ENCODE data around the gene WDR70. TPM values are rescaled to one million over a fixed set of nuclear protein-coding genes. Genes with fewer than 3 reads are reported as not detected.

The WDR70 gene
- total RNA-seq, 4 donors from 2014 or later: 24.7 to 200 (median 29.9) TPM

- Histone ChIP-seq H3K27ac (no peak overlapping the region), H3K9me3 (no peaks in the 10 kb centered on the region), H3K27me3 (no peaks in the 10 kb centered on the region), H3K4me1 (peaks cover 0 to 17% (median 4%) of the 10 kb centered on the region in 4 donors), H3K4me3 (no peak overlapping the region), H3K36me3 (no peaks in the 10 kb centered on the region)
- WGBS, 2 donors (ENCODE audit: low coverage in 1 of 2): 62 to 64% methylated on average over 3 to 4 of the region's 4 CpGs
- intact Hi-C loops (cut with DNase I; ENCODE audit: low total_unique reads) (no loop called here), in situ Hi-C loops (cut with MboI; ENCODE audit: low pct_ligation_motif_present in 1 of 4, low pct_unique_long_range_greater_than_20kb in 1 of 4, low sequenced_read_pairs in 3 of 4) (no loop called here)
- TF ChIP-seq EP300 (IDR thresholded peaks at IDR 0.05; ENCODE audit: low read depth) (no peak), CTCF (IDR thresholded peaks at IDR 0.05) (no peak), POLR2A (IDR thresholded peaks at IDR 0.05) (no peak)
- DNase-seq: no peak
Observed at GRCh38 chr5:37735649-37736347, 356.7 kb downstream of the WDR70 start.

DNA sequence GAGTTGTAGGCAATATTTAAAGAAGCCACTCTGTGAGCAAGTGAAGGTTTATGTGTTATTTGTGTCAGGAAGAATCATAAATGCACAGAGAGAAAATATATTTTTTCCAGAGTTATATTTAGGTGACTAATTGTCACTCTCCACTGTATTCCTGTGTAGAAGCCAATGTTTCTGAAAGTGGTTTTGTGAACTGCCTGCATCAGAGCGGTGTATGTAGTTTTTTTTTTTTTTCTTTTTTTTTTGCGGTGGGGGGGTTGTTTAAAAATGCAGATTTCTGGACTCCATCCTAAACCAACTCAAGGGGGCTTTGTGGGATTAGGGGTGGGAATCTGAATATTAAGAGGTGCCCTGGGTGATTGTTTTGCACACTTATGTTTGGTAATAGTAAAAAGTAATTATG lies 357.3 kb downstream of the WDR70 start:
- DNase-seq: no peak
- in situ Hi-C loops (cut with MboI; ENCODE audit: low pct_ligation_motif_present in 1 of 4, low pct_unique_long_range_greater_than_20kb in 1 of 4, low sequenced_read_pairs in 3 of 4) (no loop called here), intact Hi-C loops (cut with DNase I; ENCODE audit: low total_unique reads) (no loop called here)
- Histone ChIP-seq H3K9me3 (no peaks in the 10 kb centered on the region), H3K4me3 (no peak overlapping the region), H3K4me1 (peaks cover 0 to 17% (median 4%) of the 10 kb centered on the region in 4 donors), H3K27me3 (no peaks in the 10 kb centered on the region), H3K36me3 (no peaks in the 10 kb centered on the region), H3K27ac (no peak overlapping the region)
- 82 to 90% methylated on average over 2 of the region's 2 CpGs for WGBS, 2 donors (ENCODE audit: low coverage in 1 of 2)
- no peak for TF ChIP-seq EP300 (IDR thresholded peaks at IDR 0.05; ENCODE audit: low read depth)
- no peak for TF ChIP-seq POLR2A (IDR thresholded peaks at IDR 0.05)
- no peak for TF ChIP-seq CTCF (IDR thresholded peaks at IDR 0.05)
- TF ChIP-seq POLR2AphosphoS5 (IDR thresholded peaks at IDR 0.05): no peak

DNA sequence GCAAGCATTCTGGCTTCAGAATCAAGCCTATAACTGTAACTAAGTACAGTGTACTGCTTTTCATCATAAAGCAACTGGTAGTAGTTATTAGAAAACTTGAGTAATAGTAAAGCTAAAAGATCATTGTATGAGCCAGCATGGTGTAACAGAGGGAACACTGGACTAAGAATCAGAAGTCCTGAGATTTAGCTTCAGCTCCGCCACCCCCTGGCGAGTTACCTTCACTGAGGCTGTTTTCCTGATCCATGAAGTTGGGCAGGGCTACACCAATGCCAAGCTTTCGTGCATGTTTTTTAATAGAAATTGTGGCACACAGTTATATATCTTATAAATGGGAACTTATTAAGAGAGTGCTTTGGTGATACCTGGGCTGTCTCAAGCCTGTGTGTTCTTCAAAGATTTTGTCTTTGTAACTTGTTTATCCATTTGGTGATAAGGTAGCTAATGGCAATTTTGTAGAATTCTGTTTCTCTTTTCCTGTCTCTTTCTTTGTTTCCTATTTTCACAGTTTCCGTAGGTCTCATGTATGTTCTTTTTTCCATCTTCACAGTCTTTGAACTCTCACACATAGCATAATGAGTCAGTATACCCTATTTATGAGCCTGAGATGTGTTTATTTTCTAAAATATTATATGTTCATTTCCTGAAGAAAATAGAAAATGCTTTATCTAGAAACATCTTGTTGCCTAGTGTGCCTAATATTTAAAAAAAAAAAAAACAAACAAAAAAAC lies 358.4 kb downstream of the WDR70 start:
- in situ Hi-C loops (cut with MboI; ENCODE audit: low pct_ligation_motif_present in 1 of 4, low pct_unique_long_range_greater_than_20kb in 1 of 4, low sequenced_read_pairs in 3 of 4) (no loop called here), intact Hi-C loops (cut with DNase I; ENCODE audit: low total_unique reads) (no loop called here)
- Histone ChIP-seq H3K4me3 (no peak overlapping the region), H3K27me3 (no peaks in the 10 kb centered on the region), H3K4me1 (peaks cover 0 to 17% (median 4%) of the 10 kb centered on the region in 4 donors), H3K27ac (no peak overlapping the region), H3K36me3 (no peaks in the 10 kb centered on the region), H3K9me3 (no peaks in the 10 kb centered on the region)
- DNase-seq: no peak
- no peak for TF ChIP-seq CTCF (IDR thresholded peaks at IDR 0.05)
- no peak for TF ChIP-seq POLR2AphosphoS5 (IDR thresholded peaks at IDR 0.05)
- TF ChIP-seq POLR2A (IDR thresholded peaks at IDR 0.05): no peak
- TF ChIP-seq EP300 (IDR thresholded peaks at IDR 0.05; ENCODE audit: low read depth): no peak
- WGBS, 2 donors (ENCODE audit: low coverage in 1 of 2): 83 to 93% methylated on average over 4 of the region's 4 CpGs

DNA sequence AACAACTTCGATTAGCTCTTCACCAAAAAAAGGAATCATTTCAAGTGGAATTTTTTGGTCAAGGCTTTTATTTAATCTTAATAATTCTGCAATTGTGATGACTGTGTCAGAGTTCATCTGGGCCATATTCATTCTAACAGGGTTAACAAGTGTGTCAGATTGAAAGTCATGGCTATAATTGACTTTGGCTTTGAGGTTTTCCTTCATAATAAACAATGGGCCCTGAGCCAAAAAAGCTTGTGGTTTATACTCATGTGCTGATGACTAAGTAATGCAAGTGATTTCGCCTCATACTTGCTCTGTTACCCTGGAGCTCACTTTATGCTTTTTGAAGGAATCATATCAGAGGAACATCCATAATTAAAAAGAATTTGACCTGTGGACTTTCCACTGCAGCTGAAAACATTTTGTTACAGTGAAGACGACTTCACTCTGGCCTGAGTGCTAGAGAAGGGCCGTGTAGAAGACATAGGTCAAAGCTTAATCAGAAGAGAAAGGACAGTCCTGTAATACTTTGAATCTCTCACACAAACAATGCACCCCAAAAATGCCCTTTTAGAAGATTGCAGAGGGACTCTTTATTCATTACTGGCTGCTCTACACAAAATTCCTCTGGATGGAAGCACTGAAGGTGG lies 359.1 kb downstream of the WDR70 start:
- intact Hi-C loops (cut with DNase I; ENCODE audit: low total_unique reads) (no loop called here), in situ Hi-C loops (cut with MboI; ENCODE audit: low pct_ligation_motif_present in 1 of 4, low pct_unique_long_range_greater_than_20kb in 1 of 4, low sequenced_read_pairs in 3 of 4) (no loop called here)
- H3K36me3 ChIP-seq: no peaks in the 10 kb centered on the region
- no peak for DNase-seq
- peaks cover 0 to 17% (median 4%) of the 10 kb centered on the region in 4 donors for H3K4me1 ChIP-seq
- H3K4me3 ChIP-seq: no peak overlapping the region
- TF ChIP-seq POLR2AphosphoS5 (IDR thresholded peaks at IDR 0.05) (peak in 1 of 3 donors; percentile 28), POLR2A (IDR thresholded peaks at IDR 0.05) (no peak)
- H3K27ac ChIP-seq: peak overlapping the region in 2 of 4 donors; percentile 27 to 37
- 53 to 83% methylated on average over 2 to 4 of the region's 4 CpGs for WGBS, 2 donors (ENCODE audit: low coverage in 1 of 2)
- H3K9me3 ChIP-seq: no peaks in the 10 kb centered on the region
- no peaks in the 10 kb centered on the region for H3K27me3 ChIP-seq

All from transverse colon (tissue), 4 donors.